ENCODE measurements around the gene GRIK4.

GRCh38 chr11:120751550-120751949, 240.0 kb downstream of the GRIK4 start:
- TF ChIP-seq, protein P1, sequence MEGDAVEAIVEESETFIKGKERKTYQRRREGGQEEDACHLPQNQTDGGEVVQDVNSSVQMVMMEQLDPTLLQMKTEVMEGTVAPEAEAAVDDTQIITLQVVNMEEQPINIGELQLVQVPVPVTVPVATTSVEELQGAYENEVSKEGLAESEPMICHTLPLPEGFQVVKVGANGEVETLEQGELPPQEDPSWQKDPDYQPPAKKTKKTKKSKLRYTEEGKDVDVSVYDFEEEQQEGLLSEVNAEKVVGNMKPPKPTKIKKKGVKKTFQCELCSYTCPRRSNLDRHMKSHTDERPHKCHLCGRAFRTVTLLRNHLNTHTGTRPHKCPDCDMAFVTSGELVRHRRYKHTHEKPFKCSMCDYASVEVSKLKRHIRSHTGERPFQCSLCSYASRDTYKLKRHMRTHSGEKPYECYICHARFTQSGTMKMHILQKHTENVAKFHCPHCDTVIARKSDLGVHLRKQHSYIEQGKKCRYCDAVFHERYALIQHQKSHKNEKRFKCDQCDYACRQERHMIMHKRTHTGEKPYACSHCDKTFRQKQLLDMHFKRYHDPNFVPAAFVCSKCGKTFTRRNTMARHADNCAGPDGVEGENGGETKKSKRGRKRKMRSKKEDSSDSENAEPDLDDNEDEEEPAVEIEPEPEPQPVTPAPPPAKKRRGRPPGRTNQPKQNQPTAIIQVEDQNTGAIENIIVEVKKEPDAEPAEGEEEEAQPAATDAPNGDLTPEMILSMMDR (conservative IDR thresholded peaks at IDR 0.05 in 1 of 2, IDR thresholded peaks at IDR 0.05 in 1 of 2; ENCODE audit: extremely low read depth in 1 of 2, insufficient read depth in 1 of 2, low read depth in 1 of 2, low read length in 2 of 2): no peak
- no peak for TF ChIP-seq EZH2 (IDR thresholded peaks at IDR 0.05; ENCODE audit: borderline replicate concordance, low read length)

All from mammary epithelial cell (primary cell).